K562 (cell line): ENCODE measurements around the gene SLC6A6. TPM values are rescaled to one million over a fixed set of nuclear protein-coding genes. Genes with fewer than 3 reads are reported as not detected.

Experiments
- ATAC-seq: fragments of 200-7000 bp; cut with Tn5 transposase; 3 replicates; pipeline ENCODE4 v1.9.1; 2020; ENCODE audit warnings: moderate library complexity
- BruUV-seq: library from RNA; stranded (reverse); fragments of 400-500 nt; replicated peaks from 2 replicates; lab custom pipeline; 2021; lab: Mats Ljungman, UMichigan
- CTCF ChIA-PET: fragments of 300-600 bp; formaldehyde crosslinking; extraction: SDS; loops from one replicate; lab custom pipeline; 2021; ENCODE audit warnings: low intra/inter-chr PET ratio; lab: Yijun Ruan, JAX
- POLR2A ChIA-PET: fragments of 300-600, 350-650 bp; sonication (Branson Sonifier 250); formaldehyde crosslinking; extraction: SDS; loops from one replicate; lab custom pipeline; 2021; ENCODE audit warnings: antibody characterized with exemption, inconsistent platforms; lab: Yijun Ruan, JAX
- DNase-seq, 4 experiments: peaks; one replicate each; pipeline versions ENCODE4 v3.0.0 to v3.0.0-alpha.2; 2011 to 2018; ENCODE audit warnings: low spot score in 3 of 4, mixed read lengths in 3 of 4; ENCODE audit errors: extremely low read depth in 1 of 4
- FAIRE-seq: peaks from 2 replicates; lab custom pipeline; 2011; peaks lifted over from hg19 to GRCh38; lab: Jason Lieb, UNC
- H2AFZ ChIP-seq: 2 replicates; pipeline ENCODE4 v1.6.0; 2011; ENCODE audit warnings: low read depth, low read length, control low read depth, inconsistent platforms
- H3K27ac ChIP-seq: fragments of 200-600 bp; 3 replicates; pipeline ENCODE4 v1.8.0; 2011; ENCODE audit warnings: low read depth, mild to moderate bottlenecking, control low read depth, inconsistent platforms, low read length, moderate library complexity, mixed read lengths; ENCODE audit errors: extremely low read depth
- H3K27me3 ChIP-seq, 2 experiments: fragments of 300-600 bp in 1 of 2; 2 replicates in 1 of 2; 3 replicates in 1 of 2; pipeline versions ENCODE4 v1.6.0 to v1.8.0; 2011; ENCODE audit warnings: inconsistent platforms in 2 of 2, low read length in 2 of 2, mild to moderate bottlenecking in 1 of 2, mixed read lengths in 1 of 2, moderate library complexity in 1 of 2; ENCODE audit not compliant: control insufficient read depth in 2 of 2, insufficient read depth in 2 of 2
- H3K36me3 ChIP-seq: fragments of 300-600 bp; 3 replicates; pipeline ENCODE4 v1.8.0; 2011; ENCODE audit warnings: mild to moderate bottlenecking, low read length, inconsistent platforms; ENCODE audit not compliant: control insufficient read depth, insufficient read depth
- H3K4me1 ChIP-seq, 2 experiments: fragments of 200-600 bp in 1 of 2; replicated peaks in 1 of 2; 2 replicates in 1 of 2; 3 replicates in 1 of 2; pipeline versions ENCODE4 v1.5.1 to v1.8.0; 2011; ENCODE audit warnings: inconsistent platforms in 2 of 2, low read length in 2 of 2, mild to moderate bottlenecking in 1 of 2, mixed read lengths in 1 of 2, moderate library complexity in 1 of 2; ENCODE audit not compliant: control insufficient read depth in 2 of 2, insufficient read depth in 2 of 2
- H3K4me2 ChIP-seq: 2 replicates; pipeline ENCODE4 v1.6.1; 2011; ENCODE audit warnings: low read length, control low read depth, inconsistent platforms, mixed read lengths; ENCODE audit not compliant: insufficient read depth
- H3K4me3 ChIP-seq: fragments of 200-600 bp; sonication (generic), shearing (Covaris generic); 2 replicates; pipeline ENCODE4 v1.5.1; 2016; ENCODE audit warnings: control low read depth, inconsistent platforms
- H3K79me2 ChIP-seq: fragments of 200-600 bp; 3 replicates; pipeline ENCODE4 v1.8.0; 2011; ENCODE audit warnings: low read length, inconsistent platforms; ENCODE audit not compliant: control insufficient read depth, insufficient read depth
- H3K9ac ChIP-seq, 2 experiments: 2 replicates each; pipeline versions ENCODE4 v1.6.0 to v1.6.1; 2011; ENCODE audit warnings: low read depth in 2 of 2, low read length in 2 of 2, control low read depth in 1 of 2, inconsistent platforms in 1 of 2, mild to moderate bottlenecking in 1 of 2, mixed read lengths in 1 of 2; ENCODE audit not compliant: insufficient read depth in 1 of 2
- H3K9me1 ChIP-seq: one replicate; pipeline ENCODE4 v1.6.0; 2011; ENCODE audit warnings: inconsistent platforms, mild to moderate bottlenecking, low read length, moderate library complexity; ENCODE audit not compliant: control insufficient read depth, insufficient read depth
- H3K9me3 ChIP-seq: replicated peaks from 2 replicates; pipeline ENCODE4 v1.5.1; 2011; ENCODE audit warnings: low read depth, low read length, inconsistent platforms; ENCODE audit not compliant: control insufficient read depth, insufficient read depth
- H4K20me1 ChIP-seq: replicated peaks from 2 replicates; pipeline ENCODE4 v1.6.1; 2011; ENCODE audit warnings: low read length, inconsistent platforms, mixed read lengths; ENCODE audit not compliant: control insufficient read depth, insufficient read depth
- ARID2 ChIP-seq: fragments of 450-650 bp; IDR thresholded peaks from 2 replicates; pipeline ENCODE4 v1.6.1; 2017; ENCODE audit warnings: antibody characterized with exemption, mild to moderate bottlenecking
- EGR1 ChIP-seq: fragments of 450-650 bp; conservative IDR thresholded peaks from 2 replicates; pipeline ENCODE4 v1.6.1; 2017; ENCODE audit warnings: mild to moderate bottlenecking
- GABPB1 ChIP-seq: sonication (generic); formaldehyde crosslinking; IDR thresholded peaks from 2 replicates; pipeline ENCODE4 v1.8.0; 2022; ENCODE audit warnings: mild to moderate bottlenecking, missing genetic modification reagents
- RBBP5 ChIP-seq: fragments of 200-600 bp; sonication (generic); IDR thresholded peaks from 2 replicates; pipeline ENCODE4 v1.6.1; 2012; ENCODE audit warnings: borderline replicate concordance, mild to moderate bottlenecking, low read length, control low read depth, inconsistent platforms; ENCODE audit not compliant: insufficient read depth, poor library complexity, severe bottlenecking
- ZKSCAN8 ChIP-seq: fragments of 200-800 bp; sonication (Bioruptor generic); IDR thresholded peaks from 2 replicates; pipeline ENCODE4 v1.6.1; 2016; ENCODE audit warnings: missing genetic modification characterization, missing compliant biosample characterization
- WGBS: fragments of 100-300 bp; shearing (Covaris generic); methylation state at CpG from one replicate; pipeline ENCODE4 v1.1.6; 2016; ENCODE audit warnings: low coverage, mixed read lengths; ENCODE audit not compliant: insufficient coverage; ENCODE audit errors: missing lambda C conversion rate; 5-methylcytosine and 5-hydroxymethylcytosine counted together
- in situ Hi-C: fragments of 300-500 bp; cut with MboI; formaldehyde crosslinking; loops from 4 replicates; pipeline ENCODE4 v1.15.0; 2018; ENCODE audit warnings: inconsistent platforms, mixed read lengths
- intact Hi-C: fragments of 100-400 bp; cut with micrococcal nuclease; formaldehyde crosslinking; loops from 2 replicates; pipeline ENCODE4 v1.14.2; 2022
- polyA plus RNA-seq, 8 experiments: library from polyadenylated mRNA; depleted of rRNA in 4 of 8; stranded (reverse) in 5 of 8; unstranded in 3 of 8; fragments of >200 nt; fragmentation: Nextera tagmentation in 2 of 8; fragmentation: Illumina TruSeq in 1 of 8; extraction: Ambion mirVana in 2 of 8; extraction: Trizol in 1 of 8; gene quantifications; 2 replicates each; pipeline versions ENCODE4 v1.2.1 to v1.2.3, GENCODE V29; 2011 to 2014; ENCODE audit warnings: inconsistent platforms in 1 of 8, missing spikeins in 1 of 8
- total RNA-seq, 7 experiments: library from RNA; depleted of rRNA in 6 of 7; stranded (reverse); fragments of >200 nt in 6 of 7; fragmentation: Illumina TruSeq in 2 of 7; extraction: Trizol in 2 of 7; gene quantifications; 2 replicates each; pipeline versions ENCODE4 v1.2.1 to v1.2.3, GENCODE V29; 2011 to 2021; ENCODE audit warnings: low replicate concordance in 1 of 7
- TF ChIP-seq, protein P1 (sequence below): sonication (generic); formaldehyde crosslinking; IDR thresholded peaks from 2 replicates; pipeline ENCODE4 v1.8.0; 2022; ENCODE audit warnings: missing genetic modification reagents, mild to moderate bottlenecking, moderate library complexity, borderline replicate concordance

Gene SLC6A6
- total and polyA plus RNA-seq, 9 of the 15 experiments (the other 6 are each of a cell fraction or from before 2014, with no cell fraction given) = 12.3 to 203 (median 93.2) TPM

- DNase-seq (no peak), ATAC-seq (no peak; the same call in 2 of the 3 replicates), FAIRE-seq (no peak)
- Histone ChIP-seq H3K4me2 (peak overlapping the region; percentile 67; the same call in 1 of the 2 replicates), H3K4me3 (no peak overlapping the region), H3K9me3 (no peaks in the 10 kb centered on the region), H3K27ac (no peak overlapping the region), H3K4me1 (peaks cover 40 to 66% of the 10 kb centered on the region in 2 experiments), H3K9ac (peak overlapping the region in 1 of 2 experiments; percentile 72; a peak in 2 of 4 replicates), H3K9me1 (no peaks in the 10 kb centered on the region), H3K36me3 (no peaks in the 10 kb centered on the region), H4K20me1 (no peaks in the 10 kb centered on the region), H3K27me3 (no peaks in the 10 kb centered on the region), H2AFZ (peak overlapping the region; percentile 57; the same call in 1 of the 2 replicates), H3K79me2 (no peaks in the 10 kb centered on the region)
- CTCF ChIA-PET = interaction anchor here (0.6 kb wide), 1 partner anchor 170 kb away, joined by 3 read pairs; no protein-coding TSS in a partner anchor
- TF ChIP-seq ZKSCAN8 (CRISPR knock-in tag) = 0 out of 2 replicates have a peak, but pooled peaks have one; percentile 39
- no peak for TF ChIP-seq ARID2
- TF ChIP-seq GABPB1 (CRISPR knock-in tag) = 0 out of 2 replicates have a peak, but pooled peaks have one; percentile 3
- peak; percentile 33; the same call in 1 of the 2 replicates for TF ChIP-seq EGR1
- TF ChIP-seq RBBP5 = peak; percentile 33
- TF ChIP-seq, protein P1, sequence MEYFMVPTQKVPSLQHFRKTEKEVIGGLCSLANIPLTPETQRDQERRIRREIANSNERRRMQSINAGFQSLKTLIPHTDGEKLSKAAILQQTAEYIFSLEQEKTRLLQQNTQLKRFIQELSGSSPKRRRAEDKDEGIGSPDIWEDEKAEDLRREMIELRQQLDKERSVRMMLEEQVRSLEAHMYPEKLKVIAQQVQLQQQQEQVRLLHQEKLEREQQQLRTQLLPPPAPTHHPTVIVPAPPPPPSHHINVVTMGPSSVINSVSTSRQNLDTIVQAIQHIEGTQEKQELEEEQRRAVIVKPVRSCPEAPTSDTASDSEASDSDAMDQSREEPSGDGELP (CRISPR knock-in tag) = no peak
- in situ Hi-C loops (no loop called here), intact Hi-C loops (loop anchor here (5.0 kb wide), 2 partner anchors 95 to 170 kb away; no protein-coding TSS in a partner anchor)
- BruUV-seq = no TSS peak
- POLR2A ChIA-PET = interaction anchor here (0.6 to 1.0 kb wide), 2 partner anchors 23 to 576 kb away, joined by 3 read pairs; no protein-coding TSS in a partner anchor
- 22% methylated on average over 6 of the region's 6 CpGs for WGBS
These were observed 29.8 kb upstream of the SLC6A6 start for GRCh38 chr3:14372587-14372986.
